HG02642 (cell line): ENCODE data around the gene ASPG.
A peak's percentile ranks its signal among the peaks of the same experiment; 100 is the strongest.

Experiments used
- ATAC-seq: cut with Tn5 transposase; IDR thresholded peaks from one replicate; pipeline ENCODE4 v1.9.1; 2021; ENCODE audit warnings: mild to moderate bottlenecking; ENCODE audit not compliant: unreplicated experiment, poor library complexity

ASPG gene

GRCh38 chr14:104073764-104074163 is 11.7 kb upstream of the ASPG start:
- ATAC-seq: no peak

GRCh38 chr14:104075530-104076151 is 9.9 kb upstream of the ASPG start:
- ATAC-seq: no peak

- ATAC-seq: no peak
Observed at GRCh38 chr14:104076743-104077142, 8.8 kb upstream of the ASPG start.

- ATAC-seq: peak; percentile 86
Observed at GRCh38 chr14:104078031-104078455, 7.5 kb upstream of the ASPG start.

- no peak for ATAC-seq
Observed at GRCh38 chr14:104080376-104081260, 4.9 kb upstream of the ASPG start.

- ATAC-seq: no peak
Observed at GRCh38 chr14:104081261-104081835, 4.2 kb upstream of the ASPG start.

- no peak for ATAC-seq
Observed at GRCh38 chr14:104081951-104082464, 3.5 kb upstream of the ASPG start.

GRCh38 chr14:104082807-104083206 is 2.7 kb upstream of the ASPG start:
- no peak for ATAC-seq

- ATAC-seq: no peak
Observed at GRCh38 chr14:104084251-104085002, 1.1 kb upstream of the ASPG start.

- no peak for ATAC-seq
Observed at GRCh38 chr14:104085889-104086201, 345 bp downstream of the ASPG start.

GRCh38 chr14:104086210-104086660 is 735 bp downstream of the ASPG start:
- ATAC-seq: no peak

- no peak for ATAC-seq
Observed at GRCh38 chr14:104086661-104087461, 1.4 kb downstream of the ASPG start.

GRCh38 chr14:104087505-104087904 is 2.0 kb downstream of the ASPG start:
- no peak for ATAC-seq

GRCh38 chr14:104087981-104088850 is 2.7 kb downstream of the ASPG start:
- ATAC-seq: no peak

GRCh38 chr14:104090071-104090748 is 4.7 kb downstream of the ASPG start:
- no peak for ATAC-seq

- ATAC-seq: no peak
Observed at GRCh38 chr14:104091061-104091926, 5.8 kb downstream of the ASPG start.
